Measurements from ENCODE around the gene VSIG10L. TPM values are rescaled to one million over a fixed set of nuclear protein-coding genes. Genes with fewer than 3 reads are reported as not detected.

VSIG10L gene
- polyA plus RNA-seq, 2 of the 4 experiments (the other 2 are of a cell fraction) = 6.7 to 9.2 TPM

Other genes starting within 250 kb of the VSIG10L start
- gene CTU1, start 233.7 kb downstream of the VSIG10L start, polyA plus RNA-seq (2011; rRNA removed) = 4.1 and 4.5 TPM in 2 replicates
- gene CTU1, start 233.7 kb downstream of the VSIG10L start, polyA plus RNA-seq (2017; fragmentation: RNase III; extraction: RNeasy Plus Mini Kit Qiagen cat#74134 plus additional on column Dnase treatment) = 7.0 to 7.4 TPM (median 7.3 TPM) in 3 replicates
- gene SIGLEC9, start 217.2 kb downstream of the VSIG10L start, polyA plus RNA-seq (2011; rRNA removed) = not detected in 2 replicates
- gene SIGLEC9, start 217.2 kb downstream of the VSIG10L start, polyA plus RNA-seq (2017; fragmentation: RNase III; extraction: RNeasy Plus Mini Kit Qiagen cat#74134 plus additional on column Dnase treatment) = not detected in 3 replicates
- gene SIGLEC7, start 199.8 kb downstream of the VSIG10L start, polyA plus RNA-seq (2011; rRNA removed) = not detected in 2 replicates
- not detected in 3 replicates for gene SIGLEC7, start 199.8 kb downstream of the VSIG10L start, polyA plus RNA-seq (2017; fragmentation: RNase III; extraction: RNeasy Plus Mini Kit Qiagen cat#74134 plus additional on column Dnase treatment)
- gene CD33, start 117.1 kb downstream of the VSIG10L start, polyA plus RNA-seq (2011; rRNA removed) = 0.10 and 0.40 TPM in 2 replicates
- 0.13 TPM in 1 of 3 replicates, not detected in the others for gene CD33, start 117.1 kb downstream of the VSIG10L start, polyA plus RNA-seq (2017; fragmentation: RNase III; extraction: RNeasy Plus Mini Kit Qiagen cat#74134 plus additional on column Dnase treatment)
- not detected in 2 replicates for gene SIGLECL1, start 91.1 kb downstream of the VSIG10L start, polyA plus RNA-seq (2011; rRNA removed)
- gene SIGLECL1, start 91.1 kb downstream of the VSIG10L start, polyA plus RNA-seq (2017; fragmentation: RNase III; extraction: RNeasy Plus Mini Kit Qiagen cat#74134 plus additional on column Dnase treatment) = not detected in 3 replicates
- gene IGLON5, start 30.5 kb downstream of the VSIG10L start, polyA plus RNA-seq (2011; rRNA removed) = 0.04 and 0.08 TPM in 2 replicates
- 0.05 to 0.06 TPM in 2 of 3 replicates, not detected in the other for gene IGLON5, start 30.5 kb downstream of the VSIG10L start, polyA plus RNA-seq (2017; fragmentation: RNase III; extraction: RNeasy Plus Mini Kit Qiagen cat#74134 plus additional on column Dnase treatment)
- gene ETFB, start 24.2 kb upstream of the VSIG10L start, polyA plus RNA-seq (2011; rRNA removed) = 112 and 149 TPM in 2 replicates
- gene ETFB, start 24.2 kb upstream of the VSIG10L start, polyA plus RNA-seq (2017; fragmentation: RNase III; extraction: RNeasy Plus Mini Kit Qiagen cat#74134 plus additional on column Dnase treatment) = 262 to 270 TPM (median 267 TPM) in 3 replicates
- 1.1 and 1.7 TPM in 2 replicates for gene CLDND2, start 26.9 kb upstream of the VSIG10L start, polyA plus RNA-seq (2011; rRNA removed)
- 1.7 to 3.0 TPM (median 2.8 TPM) in 3 replicates for gene CLDND2, start 26.9 kb upstream of the VSIG10L start, polyA plus RNA-seq (2017; fragmentation: RNase III; extraction: RNeasy Plus Mini Kit Qiagen cat#74134 plus additional on column Dnase treatment)
- not detected in 2 replicates for gene NKG7, start 30.5 kb upstream of the VSIG10L start, polyA plus RNA-seq (2011; rRNA removed)
- not detected in 3 replicates for gene NKG7, start 30.5 kb upstream of the VSIG10L start, polyA plus RNA-seq (2017; fragmentation: RNase III; extraction: RNeasy Plus Mini Kit Qiagen cat#74134 plus additional on column Dnase treatment)
- gene LIM2, start 45.8 kb upstream of the VSIG10L start, polyA plus RNA-seq (2011; rRNA removed) = not detected in 2 replicates
- gene LIM2, start 45.8 kb upstream of the VSIG10L start, polyA plus RNA-seq (2017; fragmentation: RNase III; extraction: RNeasy Plus Mini Kit Qiagen cat#74134 plus additional on column Dnase treatment) = not detected in 3 replicates
- gene C19orf84, start 48.5 kb upstream of the VSIG10L start, polyA plus RNA-seq (2011; rRNA removed) = not detected in 2 replicates
- not detected in 3 replicates for gene C19orf84, start 48.5 kb upstream of the VSIG10L start, polyA plus RNA-seq (2017; fragmentation: RNase III; extraction: RNeasy Plus Mini Kit Qiagen cat#74134 plus additional on column Dnase treatment)
- gene SIGLEC10, start 75.5 kb upstream of the VSIG10L start, polyA plus RNA-seq (2011; rRNA removed) = not detected in 2 replicates
- not detected in 3 replicates for gene SIGLEC10, start 75.5 kb upstream of the VSIG10L start, polyA plus RNA-seq (2017; fragmentation: RNase III; extraction: RNeasy Plus Mini Kit Qiagen cat#74134 plus additional on column Dnase treatment)
- not detected in 2 replicates for gene SIGLEC8, start 116.3 kb upstream of the VSIG10L start, polyA plus RNA-seq (2011; rRNA removed)
- not detected in 3 replicates for gene SIGLEC8, start 116.3 kb upstream of the VSIG10L start, polyA plus RNA-seq (2017; fragmentation: RNase III; extraction: RNeasy Plus Mini Kit Qiagen cat#74134 plus additional on column Dnase treatment)
- gene CEACAM18, start 136.4 kb upstream of the VSIG10L start, polyA plus RNA-seq (2011; rRNA removed) = not detected in 2 replicates
- gene CEACAM18, start 136.4 kb upstream of the VSIG10L start, polyA plus RNA-seq (2017; fragmentation: RNase III; extraction: RNeasy Plus Mini Kit Qiagen cat#74134 plus additional on column Dnase treatment) = not detected in 3 replicates
- not detected in 2 replicates for gene SIGLEC12, start 159.7 kb upstream of the VSIG10L start, polyA plus RNA-seq (2011; rRNA removed)
- not detected in 3 replicates for gene SIGLEC12, start 159.7 kb upstream of the VSIG10L start, polyA plus RNA-seq (2017; fragmentation: RNase III; extraction: RNeasy Plus Mini Kit Qiagen cat#74134 plus additional on column Dnase treatment)
- gene SIGLEC6, start 189.5 kb upstream of the VSIG10L start, polyA plus RNA-seq (2011; rRNA removed) = not detected in 2 replicates
- not detected in 3 replicates for gene SIGLEC6, start 189.5 kb upstream of the VSIG10L start, polyA plus RNA-seq (2017; fragmentation: RNase III; extraction: RNeasy Plus Mini Kit Qiagen cat#74134 plus additional on column Dnase treatment)
- 6.4 and 7.5 TPM in 2 replicates for gene ZNF175, start 229.1 kb upstream of the VSIG10L start, polyA plus RNA-seq (2011; rRNA removed)
- 2.9 to 3.8 TPM (median 3.3 TPM) in 3 replicates for gene ZNF175, start 229.1 kb upstream of the VSIG10L start, polyA plus RNA-seq (2017; fragmentation: RNase III; extraction: RNeasy Plus Mini Kit Qiagen cat#74134 plus additional on column Dnase treatment)